NCI-H524 (cell line): ENCODE measurements around the gene PCBD2.
"Not testable (repeated sequence)": the region's sequence is repeated elsewhere in the genome, so short reads cannot be mapped to it uniquely, and the experiment has no call there.

Experiments used
- DNase-seq, 2 experiments: peaks; one replicate each; lab custom pipeline; 2025; lab: John Stamatoyannopoulos, UW

Gene PCBD2

GRCh38 chr5:134906811-134907210, 1.9 kb downstream of the PCBD2 start:
- no peak for DNase-seq

GRCh38 chr5:134910752-134911151, 5.8 kb downstream of the PCBD2 start:
- DNase-seq: not testable (repeated sequence)

GRCh38 chr5:134911285-134912206, 6.6 kb downstream of the PCBD2 start:
- peak; percentile 63 to 83 for DNase-seq

- DNase-seq: no peak
These were observed 8.3 kb downstream of the PCBD2 start for GRCh38 chr5:134913254-134913653.

- no peak for DNase-seq
These were observed 8.9 kb downstream of the PCBD2 start for GRCh38 chr5:134913795-134914194.

GRCh38 chr5:134917070-134917815, 12.3 kb downstream of the PCBD2 start:
- no peak for DNase-seq

GRCh38 chr5:134918861-134919260, 13.9 kb downstream of the PCBD2 start:
- no peak for DNase-seq

- DNase-seq: no peak
These were observed 16.1 kb downstream of the PCBD2 start for GRCh38 chr5:134920848-134921575.

- DNase-seq: no peak
These were observed 27.6 kb downstream of the PCBD2 start for GRCh38 chr5:134932508-134932907.

GRCh38 chr5:134934202-134934601, 29.3 kb downstream of the PCBD2 start:
- DNase-seq: no peak

GRCh38 chr5:134935711-134936602, 31.0 kb downstream of the PCBD2 start:
- no peak for DNase-seq

GRCh38 chr5:134937526-134937925, 32.6 kb downstream of the PCBD2 start:
- DNase-seq: no peak

- no peak for DNase-seq
These were observed 33.1 kb downstream of the PCBD2 start for GRCh38 chr5:134938030-134938429.

- no peak for DNase-seq
These were observed 34.6 kb downstream of the PCBD2 start for GRCh38 chr5:134939500-134939899.

GRCh38 chr5:134943547-134943946, 38.6 kb downstream of the PCBD2 start:
- no peak for DNase-seq

GRCh38 chr5:134944630-134945029, 39.7 kb downstream of the PCBD2 start:
- DNase-seq: no peak

GRCh38 chr5:134945041-134945440, 40.1 kb downstream of the PCBD2 start:
- DNase-seq: no peak

- DNase-seq: no peak
These were observed 44.0 kb downstream of the PCBD2 start for GRCh38 chr5:134948911-134949310.

- no peak for DNase-seq
These were observed 44.4 kb downstream of the PCBD2 start for GRCh38 chr5:134949316-134949715.

GRCh38 chr5:134957920-134958608, 53.1 kb downstream of the PCBD2 start:
- no peak for DNase-seq

GRCh38 chr5:134958755-134959154, 53.8 kb downstream of the PCBD2 start:
- no peak for DNase-seq
